ENCODE data around the gene CPNE8.

DNA sequence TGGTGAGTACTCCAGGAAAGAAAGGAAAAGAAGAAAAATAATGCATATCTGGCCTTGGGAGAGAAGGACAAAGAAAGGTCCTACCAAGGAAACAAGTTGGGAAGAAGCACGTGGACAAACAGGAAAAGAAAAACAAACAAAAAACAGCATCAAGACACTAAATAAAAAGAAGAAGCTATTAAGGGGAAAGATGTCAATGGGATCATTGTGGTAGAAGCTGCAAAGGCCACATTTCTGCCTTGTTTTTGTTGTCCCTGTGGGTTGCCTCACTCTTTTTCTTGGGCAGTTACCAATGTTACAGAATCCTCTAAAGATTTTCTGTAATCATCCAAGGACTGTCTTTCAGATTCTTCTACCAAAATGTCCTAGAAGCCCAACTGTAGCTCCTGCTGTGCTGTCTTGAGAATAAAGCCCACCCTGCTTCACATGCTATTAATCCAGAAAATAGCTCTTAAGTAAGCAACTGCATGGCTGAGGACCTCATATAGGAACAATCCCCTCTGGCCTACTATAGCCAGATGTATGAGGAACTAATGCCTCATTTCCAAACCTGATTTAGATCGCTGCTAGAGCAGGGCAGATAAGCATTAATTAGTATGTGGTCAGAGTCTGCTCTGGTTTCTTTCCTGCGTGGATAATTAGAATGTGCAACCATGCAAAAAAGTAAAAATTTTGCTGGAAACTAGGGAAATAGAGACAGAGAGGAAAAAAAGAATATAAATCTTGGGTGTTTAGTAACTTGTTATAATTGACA is 10.2 kb upstream of the CPNE8 start:
- TF ChIP-seq CTCF (IDR thresholded peaks at IDR 0.05; ENCODE audit: low read depth, low read length): no peak
- TF ChIP-seq POLR2A (IDR thresholded peaks at IDR 0.05; ENCODE audit: extremely low read depth, insufficient read length): no peak
- TF ChIP-seq MAX (IDR thresholded peaks at IDR 0.05; ENCODE audit: low read depth, low read length): no peak
- no peak for TF ChIP-seq MYC (IDR thresholded peaks at IDR 0.05; ENCODE audit: low read depth, low read length)
